H1 (cell line): ENCODE results near the gene CHSY1. TPM values are rescaled to one million over a fixed set of nuclear protein-coding genes. Genes with fewer than 3 reads are reported as not detected.

Experiments used
- polyA plus RNA-seq, 7 experiments: library from polyadenylated mRNA; depleted of rRNA in 3 of 7; stranded (reverse) in 5 of 7; unstranded in 2 of 7; fragments of >200 nt in 5 of 7; fragments of 200-250 nt in 2 of 7; gene quantifications; 1 replicate in 5 of 7; 2 replicates in 1 of 7; 4 replicates in 1 of 7; pipeline versions ENCODE4 v1.2.1 to v1.2.3, GENCODE V29; 2011 to 2013; ENCODE audit warnings: missing spikeins in 2 of 7, mixed read lengths in 2 of 7
- total RNA-seq: library from RNA; stranded (reverse); fragmentation: NEBNext Ultra II Directional; extraction: Animal tissue kit (Norgen Biotek cat#: 25700); gene quantifications from 2 replicates; pipeline ENCODE4 v1.2.1, GENCODE V29; 2021
- TF ChIP-seq, protein P1 (sequence below): fragments of 300-600 bp; sonication (generic); IDR thresholded peaks from 2 replicates; pipeline ENCODE4 v1.7.1; 2012; ENCODE audit warnings: low read length, moderate library complexity, mild to moderate bottlenecking, inconsistent platforms; ENCODE audit not compliant: insufficient replicate concordance

Gene CHSY1
- total and polyA plus RNA-seq, 2 of the 8 experiments (the other 6 are each of a cell fraction or from before 2014, with no cell fraction given), result 24.9 to 60.7 TPM

DNA sequence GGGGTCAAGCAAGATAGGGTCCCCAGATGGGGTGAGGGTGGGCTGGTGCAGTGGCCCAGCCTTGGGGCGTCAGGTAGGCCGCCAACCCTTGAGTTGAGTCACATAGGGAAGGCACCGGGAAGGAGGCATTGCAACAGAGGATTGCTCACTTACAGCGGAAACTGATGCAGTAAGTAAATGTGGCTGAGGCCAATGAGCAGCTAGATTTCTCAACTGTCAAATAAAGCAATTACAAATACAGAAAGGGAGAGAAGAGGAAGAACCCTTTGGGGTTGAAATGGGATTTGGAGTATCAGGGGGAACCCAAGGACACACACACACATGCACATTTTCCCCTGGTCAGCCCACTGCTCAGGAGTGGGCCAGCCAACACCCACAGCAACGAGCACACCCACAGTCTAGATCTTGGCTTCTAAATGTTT lies 44.0 kb downstream of the CHSY1 start (continued):
- TF ChIP-seq, protein P1, sequence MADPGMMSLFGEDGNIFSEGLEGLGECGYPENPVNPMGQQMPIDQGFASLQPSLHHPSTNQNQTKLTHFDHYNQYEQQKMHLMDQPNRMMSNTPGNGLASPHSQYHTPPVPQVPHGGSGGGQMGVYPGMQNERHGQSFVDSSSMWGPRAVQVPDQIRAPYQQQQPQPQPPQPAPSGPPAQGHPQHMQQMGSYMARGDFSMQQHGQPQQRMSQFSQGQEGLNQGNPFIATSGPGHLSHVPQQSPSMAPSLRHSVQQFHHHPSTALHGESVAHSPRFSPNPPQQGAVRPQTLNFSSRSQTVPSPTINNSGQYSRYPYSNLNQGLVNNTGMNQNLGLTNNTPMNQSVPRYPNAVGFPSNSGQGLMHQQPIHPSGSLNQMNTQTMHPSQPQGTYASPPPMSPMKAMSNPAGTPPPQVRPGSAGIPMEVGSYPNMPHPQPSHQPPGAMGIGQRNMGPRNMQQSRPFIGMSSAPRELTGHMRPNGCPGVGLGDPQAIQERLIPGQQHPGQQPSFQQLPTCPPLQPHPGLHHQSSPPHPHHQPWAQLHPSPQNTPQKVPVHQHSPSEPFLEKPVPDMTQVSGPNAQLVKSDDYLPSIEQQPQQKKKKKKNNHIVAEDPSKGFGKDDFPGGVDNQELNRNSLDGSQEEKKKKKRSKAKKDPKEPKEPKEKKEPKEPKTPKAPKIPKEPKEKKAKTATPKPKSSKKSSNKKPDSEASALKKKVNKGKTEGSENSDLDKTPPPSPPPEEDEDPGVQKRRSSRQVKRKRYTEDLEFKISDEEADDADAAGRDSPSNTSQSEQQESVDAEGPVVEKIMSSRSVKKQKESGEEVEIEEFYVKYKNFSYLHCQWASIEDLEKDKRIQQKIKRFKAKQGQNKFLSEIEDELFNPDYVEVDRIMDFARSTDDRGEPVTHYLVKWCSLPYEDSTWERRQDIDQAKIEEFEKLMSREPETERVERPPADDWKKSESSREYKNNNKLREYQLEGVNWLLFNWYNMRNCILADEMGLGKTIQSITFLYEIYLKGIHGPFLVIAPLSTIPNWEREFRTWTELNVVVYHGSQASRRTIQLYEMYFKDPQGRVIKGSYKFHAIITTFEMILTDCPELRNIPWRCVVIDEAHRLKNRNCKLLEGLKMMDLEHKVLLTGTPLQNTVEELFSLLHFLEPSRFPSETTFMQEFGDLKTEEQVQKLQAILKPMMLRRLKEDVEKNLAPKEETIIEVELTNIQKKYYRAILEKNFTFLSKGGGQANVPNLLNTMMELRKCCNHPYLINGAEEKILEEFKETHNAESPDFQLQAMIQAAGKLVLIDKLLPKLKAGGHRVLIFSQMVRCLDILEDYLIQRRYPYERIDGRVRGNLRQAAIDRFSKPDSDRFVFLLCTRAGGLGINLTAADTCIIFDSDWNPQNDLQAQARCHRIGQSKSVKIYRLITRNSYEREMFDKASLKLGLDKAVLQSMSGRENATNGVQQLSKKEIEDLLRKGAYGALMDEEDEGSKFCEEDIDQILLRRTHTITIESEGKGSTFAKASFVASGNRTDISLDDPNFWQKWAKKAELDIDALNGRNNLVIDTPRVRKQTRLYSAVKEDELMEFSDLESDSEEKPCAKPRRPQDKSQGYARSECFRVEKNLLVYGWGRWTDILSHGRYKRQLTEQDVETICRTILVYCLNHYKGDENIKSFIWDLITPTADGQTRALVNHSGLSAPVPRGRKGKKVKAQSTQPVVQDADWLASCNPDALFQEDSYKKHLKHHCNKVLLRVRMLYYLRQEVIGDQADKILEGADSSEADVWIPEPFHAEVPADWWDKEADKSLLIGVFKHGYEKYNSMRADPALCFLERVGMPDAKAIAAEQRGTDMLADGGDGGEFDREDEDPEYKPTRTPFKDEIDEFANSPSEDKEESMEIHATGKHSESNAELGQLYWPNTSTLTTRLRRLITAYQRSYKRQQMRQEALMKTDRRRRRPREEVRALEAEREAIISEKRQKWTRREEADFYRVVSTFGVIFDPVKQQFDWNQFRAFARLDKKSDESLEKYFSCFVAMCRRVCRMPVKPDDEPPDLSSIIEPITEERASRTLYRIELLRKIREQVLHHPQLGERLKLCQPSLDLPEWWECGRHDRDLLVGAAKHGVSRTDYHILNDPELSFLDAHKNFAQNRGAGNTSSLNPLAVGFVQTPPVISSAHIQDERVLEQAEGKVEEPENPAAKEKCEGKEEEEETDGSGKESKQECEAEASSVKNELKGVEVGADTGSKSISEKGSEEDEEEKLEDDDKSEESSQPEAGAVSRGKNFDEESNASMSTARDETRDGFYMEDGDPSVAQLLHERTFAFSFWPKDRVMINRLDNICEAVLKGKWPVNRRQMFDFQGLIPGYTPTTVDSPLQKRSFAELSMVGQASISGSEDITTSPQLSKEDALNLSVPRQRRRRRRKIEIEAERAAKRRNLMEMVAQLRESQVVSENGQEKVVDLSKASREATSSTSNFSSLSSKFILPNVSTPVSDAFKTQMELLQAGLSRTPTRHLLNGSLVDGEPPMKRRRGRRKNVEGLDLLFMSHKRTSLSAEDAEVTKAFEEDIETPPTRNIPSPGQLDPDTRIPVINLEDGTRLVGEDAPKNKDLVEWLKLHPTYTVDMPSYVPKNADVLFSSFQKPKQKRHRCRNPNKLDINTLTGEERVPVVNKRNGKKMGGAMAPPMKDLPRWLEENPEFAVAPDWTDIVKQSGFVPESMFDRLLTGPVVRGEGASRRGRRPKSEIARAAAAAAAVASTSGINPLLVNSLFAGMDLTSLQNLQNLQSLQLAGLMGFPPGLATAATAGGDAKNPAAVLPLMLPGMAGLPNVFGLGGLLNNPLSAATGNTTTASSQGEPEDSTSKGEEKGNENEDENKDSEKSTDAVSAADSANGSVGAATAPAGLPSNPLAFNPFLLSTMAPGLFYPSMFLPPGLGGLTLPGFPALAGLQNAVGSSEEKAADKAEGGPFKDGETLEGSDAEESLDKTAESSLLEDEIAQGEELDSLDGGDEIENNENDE, result no peak
